ENCODE measurements around the gene PTPN14. TPM values are rescaled to one million over a fixed set of nuclear protein-coding genes. Genes with fewer than 3 reads are reported as not detected.

PTPN14 gene
- total RNA-seq, 1 experiment from 2014 or later: 209 TPM

- POLR2A ChIA-PET: no interaction called here
Observed at GRCh38 chr1:214360116-214360515, 191.3 kb downstream of the PTPN14 start.

DNA sequence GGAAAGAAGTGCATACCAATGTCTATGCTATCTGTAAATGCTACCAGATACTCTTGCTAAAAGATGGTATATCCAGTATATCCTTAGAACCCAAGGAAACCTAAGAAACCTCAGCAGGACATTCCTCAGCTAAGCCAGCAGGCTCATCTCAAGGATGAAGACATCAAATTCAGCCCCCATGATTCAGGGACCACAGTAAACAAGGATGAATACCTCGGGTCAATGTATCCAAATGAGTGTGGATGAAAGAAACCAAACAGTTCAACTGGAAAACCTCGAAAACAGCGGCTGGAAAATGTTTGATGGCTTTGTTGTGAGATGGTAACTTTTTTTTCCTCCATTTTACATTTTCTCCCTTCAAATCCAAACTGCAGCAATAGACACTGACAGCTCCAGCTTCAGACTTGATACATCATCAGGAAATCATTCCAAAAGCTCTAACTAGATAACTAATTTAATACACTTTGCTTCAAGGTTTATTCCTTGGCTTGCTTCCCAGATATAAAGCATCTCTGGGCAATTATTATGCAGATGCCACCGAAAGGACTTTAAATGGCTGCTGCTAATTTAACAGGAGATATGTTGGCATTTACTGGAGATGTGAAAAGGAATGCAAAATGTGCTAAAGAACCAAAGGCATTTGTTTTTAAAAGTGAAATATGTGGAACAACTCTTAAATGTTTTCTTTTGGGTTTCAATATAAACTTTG is 196.8 kb downstream of the PTPN14 start:
- Histone ChIP-seq H3K27ac (ENCODE audit: low read length) (no peak overlapping the region), H3K27me3 (ENCODE audit: control insufficient read depth, insufficient read depth, low read length) (no peaks in the 10 kb centered on the region), H3K36me3 (ENCODE audit: control insufficient read depth, insufficient read depth, low read length) (peaks cover 29% of the 10 kb centered on the region), H3K4me3 (ENCODE audit: low read depth in 2 of 2, low read length in 2 of 2) (no peak overlapping the region), H3K4me1 (ENCODE audit: control insufficient read depth, insufficient read depth, low read length) (no peaks in the 10 kb centered on the region; the same call in 1 of the 2 replicates), H3K9me3 (ENCODE audit: control insufficient read depth, insufficient read depth, low read depth, low read length) (no peaks in the 10 kb centered on the region)
- ChIA-PET POLR2A (no interaction called here), CTCF (no interaction called here)
- in situ Hi-C loops (cut with HindIII; ENCODE audit: low pct_unique_long_range_greater_than_20kb, low sequenced_read_pairs) (no loop called here), intact Hi-C loops (cut with micrococcal nuclease; ENCODE audit: unreplicated experiment) (no loop called here)
- BruUV-seq (replicated peaks): TSS peak; percentile 28
- TF ChIP-seq REST (IDR thresholded peaks at IDR 0.05; ENCODE audit: insufficient read depth in 1 of 2, low read depth in 2 of 2, low read length in 1 of 2) (no peak), CTCF (IDR thresholded peaks at IDR 0.05) (no peak), POLR2AphosphoS5 (IDR thresholded peaks at IDR 0.05; ENCODE audit: low read depth, low read length) (no peak), TCF7L2 (IDR thresholded peaks at IDR 0.05; ENCODE audit: low read depth, low read length) (no peak), SIN3A (IDR thresholded peaks at IDR 0.05; ENCODE audit: borderline replicate concordance, insufficient read depth, low read depth, low read length) (no peak)
- no peak for ATAC-seq
- no peak for DNase-seq (ENCODE audit: low read depth, low spot score)

More at GRCh38 chr1:214360116-214360515, 191.3 kb downstream of the PTPN14 start:
- Histone ChIP-seq H3K27me3 (ENCODE audit: control insufficient read depth, insufficient read depth, low read length) (no peaks in the 10 kb centered on the region), H3K9me3 (ENCODE audit: control insufficient read depth, insufficient read depth, low read depth, low read length) (no peaks in the 10 kb centered on the region), H3K4me1 (ENCODE audit: control insufficient read depth, insufficient read depth, low read length) (no peaks in the 10 kb centered on the region), H3K4me3 (ENCODE audit: low read depth in 2 of 2, low read length in 2 of 2) (no peak overlapping the region), H3K27ac (ENCODE audit: low read length) (no peak overlapping the region), H3K36me3 (ENCODE audit: control insufficient read depth, insufficient read depth, low read length) (peaks cover 44% of the 10 kb centered on the region)
- CTCF ChIA-PET: no interaction called here
- no peak for DNase-seq (ENCODE audit: low read depth, low spot score)
- no peak for TF ChIP-seq REST (IDR thresholded peaks at IDR 0.05; ENCODE audit: insufficient read depth in 1 of 2, low read depth in 2 of 2, low read length in 1 of 2)
- no peak for TF ChIP-seq SIN3A (IDR thresholded peaks at IDR 0.05; ENCODE audit: borderline replicate concordance, insufficient read depth, low read depth, low read length)
- TF ChIP-seq POLR2AphosphoS5 (IDR thresholded peaks at IDR 0.05; ENCODE audit: low read depth, low read length): no peak
- TF ChIP-seq TCF7L2 (IDR thresholded peaks at IDR 0.05; ENCODE audit: low read depth, low read length): no peak
- TF ChIP-seq CTCF (IDR thresholded peaks at IDR 0.05): no peak
- BruUV-seq (replicated peaks): no TSS peak
- in situ Hi-C loops (cut with HindIII; ENCODE audit: low pct_unique_long_range_greater_than_20kb, low sequenced_read_pairs): no loop called here
- intact Hi-C loops (cut with micrococcal nuclease; ENCODE audit: unreplicated experiment): no loop called here
- ATAC-seq: no peak

Data from Panc1 (cell line).